ENCODE measurements around the gene SLC13A3.

DNA sequence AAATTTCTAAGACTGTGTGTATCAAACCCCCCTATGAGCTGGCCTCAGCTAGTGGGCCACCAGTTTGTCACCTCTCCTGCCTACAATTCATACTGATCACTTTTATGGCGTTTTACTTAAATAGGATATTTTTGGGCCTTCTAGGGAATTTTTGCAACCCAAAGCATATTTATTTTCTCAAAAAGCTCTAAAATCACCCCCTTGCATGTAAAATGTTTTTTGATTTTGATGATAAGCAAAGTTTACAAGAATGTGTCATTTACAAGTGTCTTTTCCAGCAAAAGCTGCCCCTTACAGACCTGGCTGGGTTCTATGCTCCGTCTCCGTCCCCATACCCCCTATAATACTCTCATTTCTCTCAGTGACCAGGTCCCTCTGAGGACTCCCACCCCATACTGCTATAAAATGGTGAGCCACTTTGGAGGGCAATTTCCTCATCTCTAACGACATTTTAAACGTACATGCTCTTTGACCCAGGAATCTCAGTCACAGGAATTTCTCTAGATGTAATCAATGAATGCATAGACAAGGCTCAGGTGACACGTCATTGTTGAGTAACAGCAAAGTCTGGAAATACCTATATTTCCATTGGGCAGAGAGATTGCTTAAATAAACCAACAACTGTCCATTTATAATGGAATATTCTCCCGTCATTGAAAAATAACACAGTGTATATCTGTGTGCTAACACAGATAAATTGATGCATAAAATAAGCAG lies 86.9 kb downstream of the SLC13A3 start:
- TF ChIP-seq POLR2AphosphoS5 (IDR thresholded peaks at IDR 0.05; ENCODE audit: low read depth) = no peak
- TF ChIP-seq, protein P1, sequence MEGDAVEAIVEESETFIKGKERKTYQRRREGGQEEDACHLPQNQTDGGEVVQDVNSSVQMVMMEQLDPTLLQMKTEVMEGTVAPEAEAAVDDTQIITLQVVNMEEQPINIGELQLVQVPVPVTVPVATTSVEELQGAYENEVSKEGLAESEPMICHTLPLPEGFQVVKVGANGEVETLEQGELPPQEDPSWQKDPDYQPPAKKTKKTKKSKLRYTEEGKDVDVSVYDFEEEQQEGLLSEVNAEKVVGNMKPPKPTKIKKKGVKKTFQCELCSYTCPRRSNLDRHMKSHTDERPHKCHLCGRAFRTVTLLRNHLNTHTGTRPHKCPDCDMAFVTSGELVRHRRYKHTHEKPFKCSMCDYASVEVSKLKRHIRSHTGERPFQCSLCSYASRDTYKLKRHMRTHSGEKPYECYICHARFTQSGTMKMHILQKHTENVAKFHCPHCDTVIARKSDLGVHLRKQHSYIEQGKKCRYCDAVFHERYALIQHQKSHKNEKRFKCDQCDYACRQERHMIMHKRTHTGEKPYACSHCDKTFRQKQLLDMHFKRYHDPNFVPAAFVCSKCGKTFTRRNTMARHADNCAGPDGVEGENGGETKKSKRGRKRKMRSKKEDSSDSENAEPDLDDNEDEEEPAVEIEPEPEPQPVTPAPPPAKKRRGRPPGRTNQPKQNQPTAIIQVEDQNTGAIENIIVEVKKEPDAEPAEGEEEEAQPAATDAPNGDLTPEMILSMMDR (IDR thresholded peaks at IDR 0.05; ENCODE audit: insufficient read depth, low read length) = no peak
- TF ChIP-seq REST (IDR thresholded peaks at IDR 0.05; ENCODE audit: insufficient replicate concordance, low read depth) = no peak
- TF ChIP-seq GABPA (IDR thresholded peaks at IDR 0.05; ENCODE audit: low read depth) = no peak

All from HL-60 (cell line).